OCI-LY7 (cell line): ENCODE results near the gene DCAF7.

Source experiments
- EZH2phosphoT487 ChIP-seq: fragments of 200-600 bp; sonication (generic); IDR thresholded peaks from 2 replicates; pipeline ENCODE4 v1.6.1; 2018; ENCODE audit warnings: low read depth, borderline replicate concordance, mild to moderate bottlenecking, mixed run types, antibody characterized with exemption, low read length, moderate library complexity, mixed read lengths
- TF ChIP-seq, protein P1 (sequence below): fragments of 200-600 bp; sonication (generic); conservative IDR thresholded peaks from 2 replicates; pipeline ENCODE4 v1.5.1; 2014; ENCODE audit warnings: mild to moderate bottlenecking, antibody characterized with exemption, low read length, moderate library complexity, mixed read lengths

- TF ChIP-seq, protein P1, sequence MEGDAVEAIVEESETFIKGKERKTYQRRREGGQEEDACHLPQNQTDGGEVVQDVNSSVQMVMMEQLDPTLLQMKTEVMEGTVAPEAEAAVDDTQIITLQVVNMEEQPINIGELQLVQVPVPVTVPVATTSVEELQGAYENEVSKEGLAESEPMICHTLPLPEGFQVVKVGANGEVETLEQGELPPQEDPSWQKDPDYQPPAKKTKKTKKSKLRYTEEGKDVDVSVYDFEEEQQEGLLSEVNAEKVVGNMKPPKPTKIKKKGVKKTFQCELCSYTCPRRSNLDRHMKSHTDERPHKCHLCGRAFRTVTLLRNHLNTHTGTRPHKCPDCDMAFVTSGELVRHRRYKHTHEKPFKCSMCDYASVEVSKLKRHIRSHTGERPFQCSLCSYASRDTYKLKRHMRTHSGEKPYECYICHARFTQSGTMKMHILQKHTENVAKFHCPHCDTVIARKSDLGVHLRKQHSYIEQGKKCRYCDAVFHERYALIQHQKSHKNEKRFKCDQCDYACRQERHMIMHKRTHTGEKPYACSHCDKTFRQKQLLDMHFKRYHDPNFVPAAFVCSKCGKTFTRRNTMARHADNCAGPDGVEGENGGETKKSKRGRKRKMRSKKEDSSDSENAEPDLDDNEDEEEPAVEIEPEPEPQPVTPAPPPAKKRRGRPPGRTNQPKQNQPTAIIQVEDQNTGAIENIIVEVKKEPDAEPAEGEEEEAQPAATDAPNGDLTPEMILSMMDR, result no peak
- TF ChIP-seq EZH2phosphoT487, result no peak
These were observed 80.8 kb downstream of the DCAF7 start for GRCh38 chr17:63631062-63631461.
